ENCODE results near the gene TTC16. TPM values are rescaled to one million over a fixed set of nuclear protein-coding genes. Genes with fewer than 3 reads are reported as not detected.

The TTC16 gene
- total and polyA plus RNA-seq, 7 donors = 0.15 TPM; not detected in 6

- no peaks in the 10 kb centered on the region for H3K9me3 ChIP-seq
- TF ChIP-seq POLR2AphosphoS5 (IDR thresholded peaks at IDR 0.05) (no peak), CTCF (IDR thresholded peaks at IDR 0.05) (no peak), EP300 (IDR thresholded peaks at IDR 0.05) (no peak), POLR2A (IDR thresholded peaks at IDR 0.05) (no peak)
- no peak overlapping the region for H3K27ac ChIP-seq
- no peak for DNase-seq
- no peak overlapping the region for H3K4me3 ChIP-seq
- H3K36me3 ChIP-seq = no peaks in the 10 kb centered on the region
- H3K27me3 ChIP-seq = peaks cover 0 to 6% (median 0%) of the 10 kb centered on the region in 3 donors
- intact Hi-C loops (cut with DNase I) = no loop called here
- peaks cover 0 to 19% (median 15%) of the 10 kb centered on the region in 4 donors for H3K4me1 ChIP-seq
These were observed 5.0 kb downstream of the TTC16 start for GRCh38 chr9:127720865-127721227.

- Histone ChIP-seq H3K9me3 (no peaks in the 10 kb centered on the region), H3K27ac (no peak overlapping the region), H3K4me1 (peaks cover 0 to 13% (median 9%) of the 10 kb centered on the region in 4 donors), H3K27me3 (peaks cover 0 to 6% (median 0%) of the 10 kb centered on the region in 3 donors), H3K4me3 (no peak overlapping the region), H3K36me3 (no peaks in the 10 kb centered on the region)
- WGBS, 2 donors = 8 to 54% methylated on average over 11 of the region's 11 CpGs
- DNase-seq = no peak
- no peak for TF ChIP-seq EP300 (IDR thresholded peaks at IDR 0.05)
- no peak for TF ChIP-seq CTCF (IDR thresholded peaks at IDR 0.05)
- TF ChIP-seq POLR2AphosphoS5 (IDR thresholded peaks at IDR 0.05) = no peak
- TF ChIP-seq POLR2A (IDR thresholded peaks at IDR 0.05) = no peak
- intact Hi-C loops (cut with DNase I) = no loop called here
These were observed 5.5 kb downstream of the TTC16 start for GRCh38 chr9:127721391-127721821.

GRCh38 chr9:127722055-127722745 is 6.3 kb downstream of the TTC16 start:
- intact Hi-C loops (cut with DNase I) = no loop called here
- TF ChIP-seq POLR2AphosphoS5 (IDR thresholded peaks at IDR 0.05) (no peak), POLR2A (IDR thresholded peaks at IDR 0.05) (no peak)
- DNase-seq = no peak
- no peak overlapping the region for H3K27ac ChIP-seq
- WGBS, 2 donors = 30 to 64% methylated on average over 12 of the region's 12 CpGs
- H3K27me3 ChIP-seq = peaks cover 0 to 6% (median 0%) of the 10 kb centered on the region in 3 donors
- no peak overlapping the region for H3K4me3 ChIP-seq
- H3K9me3 ChIP-seq = no peaks in the 10 kb centered on the region
- H3K36me3 ChIP-seq = no peaks in the 10 kb centered on the region
- H3K4me1 ChIP-seq = peaks cover 0 to 11% (median 8%) of the 10 kb centered on the region in 4 donors

GRCh38 chr9:127723013-127723412 is 7.1 kb downstream of the TTC16 start:
- no peak overlapping the region for H3K27ac ChIP-seq

More at GRCh38 chr9:127723013-127723412, 7.1 kb downstream of the TTC16 start:
- Histone ChIP-seq H3K9me3 (no peaks in the 10 kb centered on the region), H3K4me1 (peaks cover 0 to 11% (median 8%) of the 10 kb centered on the region in 4 donors), H3K4me3 (no peak overlapping the region), H3K36me3 (no peaks in the 10 kb centered on the region), H3K27me3 (peaks cover 0 to 6% (median 0%) of the 10 kb centered on the region in 3 donors)
- TF ChIP-seq POLR2A (IDR thresholded peaks at IDR 0.05) (no peak), EP300 (IDR thresholded peaks at IDR 0.05) (no peak), CTCF (IDR thresholded peaks at IDR 0.05) (no peak), POLR2AphosphoS5 (IDR thresholded peaks at IDR 0.05) (no peak)
- WGBS, 2 donors = 81 to 95% methylated on average over 13 of the region's 13 CpGs
- no peak for DNase-seq
- intact Hi-C loops (cut with DNase I) = no loop called here

Measured in sigmoid colon (tissue), 7 donors.